Measurements from ENCODE around the gene CARD8.

CARD8 gene

DNA sequence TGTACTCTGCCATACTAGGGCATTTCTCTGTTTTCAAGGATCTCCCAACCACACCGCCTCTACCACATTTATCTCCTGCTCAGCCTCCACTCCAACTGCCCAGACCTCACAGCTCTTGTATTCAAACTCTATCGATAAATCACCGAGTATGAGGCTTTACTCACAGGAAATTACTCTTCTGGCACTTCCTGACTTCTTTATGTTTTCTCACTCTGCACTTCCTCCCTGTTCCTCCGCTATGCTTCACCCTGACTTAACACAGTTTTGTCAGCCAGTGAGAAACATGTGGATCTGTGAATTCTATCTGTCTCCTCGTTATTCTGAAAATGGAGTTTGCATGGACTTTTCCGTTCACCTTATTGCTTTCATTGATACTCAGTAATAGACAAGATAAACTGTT, 2.6 kb upstream of the CARD8 start:
- H3K4me3 ChIP-seq (ENCODE audit: control insufficient read depth, low read depth, low read length): no peak overlapping the region
- TF ChIP-seq, protein P1, sequence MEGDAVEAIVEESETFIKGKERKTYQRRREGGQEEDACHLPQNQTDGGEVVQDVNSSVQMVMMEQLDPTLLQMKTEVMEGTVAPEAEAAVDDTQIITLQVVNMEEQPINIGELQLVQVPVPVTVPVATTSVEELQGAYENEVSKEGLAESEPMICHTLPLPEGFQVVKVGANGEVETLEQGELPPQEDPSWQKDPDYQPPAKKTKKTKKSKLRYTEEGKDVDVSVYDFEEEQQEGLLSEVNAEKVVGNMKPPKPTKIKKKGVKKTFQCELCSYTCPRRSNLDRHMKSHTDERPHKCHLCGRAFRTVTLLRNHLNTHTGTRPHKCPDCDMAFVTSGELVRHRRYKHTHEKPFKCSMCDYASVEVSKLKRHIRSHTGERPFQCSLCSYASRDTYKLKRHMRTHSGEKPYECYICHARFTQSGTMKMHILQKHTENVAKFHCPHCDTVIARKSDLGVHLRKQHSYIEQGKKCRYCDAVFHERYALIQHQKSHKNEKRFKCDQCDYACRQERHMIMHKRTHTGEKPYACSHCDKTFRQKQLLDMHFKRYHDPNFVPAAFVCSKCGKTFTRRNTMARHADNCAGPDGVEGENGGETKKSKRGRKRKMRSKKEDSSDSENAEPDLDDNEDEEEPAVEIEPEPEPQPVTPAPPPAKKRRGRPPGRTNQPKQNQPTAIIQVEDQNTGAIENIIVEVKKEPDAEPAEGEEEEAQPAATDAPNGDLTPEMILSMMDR (conservative IDR thresholded peaks at IDR 0.05; ENCODE audit: control insufficient read depth, insufficient read depth, low read depth, low read length): no peak
- DNase-seq (ENCODE audit: low read depth): no peak

DNA sequence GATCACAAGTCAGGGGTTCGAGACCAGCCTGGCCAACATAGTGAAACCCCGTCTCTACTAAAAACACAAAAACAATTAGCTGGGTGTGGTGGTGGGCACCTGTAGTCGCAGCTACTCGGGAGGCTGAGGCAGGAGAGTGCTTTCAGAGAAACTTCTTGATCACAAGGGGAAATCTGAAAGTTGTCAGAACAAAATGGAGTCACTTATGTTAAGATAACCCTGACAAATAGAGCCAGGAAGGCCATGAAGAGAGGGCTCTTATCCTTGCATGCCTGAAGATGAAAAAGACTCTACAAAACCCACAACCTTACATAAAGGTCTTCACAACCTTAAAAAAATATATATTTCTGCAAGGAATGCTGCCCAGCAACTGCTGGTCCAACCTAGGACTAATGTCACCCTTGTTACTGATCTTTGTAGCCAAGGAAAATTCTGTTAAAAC, 1.2 kb downstream of the CARD8 start:
- DNase-seq (ENCODE audit: low read depth): no peak
- TF ChIP-seq, protein P1 (conservative IDR thresholded peaks at IDR 0.05; ENCODE audit: control insufficient read depth, insufficient read depth, low read depth, low read length): no peak
- H3K4me3 ChIP-seq (ENCODE audit: control insufficient read depth, low read depth, low read length): peak overlapping the region; percentile 81

DNA sequence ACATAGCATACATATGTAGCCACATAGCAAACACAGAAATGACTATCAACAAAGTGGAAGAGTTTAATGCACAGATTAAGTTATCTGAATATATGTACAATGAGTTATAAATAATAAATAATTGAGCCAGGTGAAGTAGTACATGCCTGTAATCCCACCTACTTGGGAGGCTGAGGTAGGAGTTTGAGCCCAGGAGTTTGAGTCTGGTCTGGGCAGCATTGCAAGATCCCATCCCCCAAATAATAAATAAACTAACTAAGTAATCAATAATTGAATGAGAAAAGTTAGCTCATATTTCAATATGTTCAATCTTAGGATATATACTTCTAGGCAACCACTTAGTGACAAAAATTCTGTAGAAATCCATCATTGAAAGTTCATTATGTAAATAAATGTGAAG, 1.7 kb downstream of the CARD8 start:
- DNase-seq (ENCODE audit: low read depth): no peak
- TF ChIP-seq, protein P1 (conservative IDR thresholded peaks at IDR 0.05; ENCODE audit: control insufficient read depth, insufficient read depth, low read depth, low read length): no peak
- no peak overlapping the region for H3K4me3 ChIP-seq (ENCODE audit: control insufficient read depth, low read depth, low read length)

DNA sequence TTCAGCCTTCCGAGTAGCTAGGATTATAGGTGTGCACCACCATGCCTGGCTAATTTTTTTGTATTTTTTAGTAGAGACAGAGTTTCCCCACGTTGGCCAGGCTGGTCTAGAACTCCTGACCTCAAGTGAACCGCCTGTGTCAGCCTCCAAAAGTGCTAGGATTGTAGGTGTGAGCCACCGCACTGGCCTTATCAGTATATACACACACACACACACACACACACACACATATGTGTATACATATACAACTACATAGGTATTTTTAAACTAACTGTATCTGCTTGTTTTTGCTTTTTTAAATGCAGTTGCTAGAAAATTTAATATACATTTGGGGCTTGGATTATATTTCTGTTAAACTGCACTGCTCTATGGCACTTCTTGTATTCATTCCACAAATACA, 3.1 kb downstream of the CARD8 start:
- no peak for DNase-seq (ENCODE audit: low read depth)
- no peak overlapping the region for H3K4me3 ChIP-seq (ENCODE audit: control insufficient read depth, low read depth, low read length)
- TF ChIP-seq, protein P1 (conservative IDR thresholded peaks at IDR 0.05; ENCODE audit: control insufficient read depth, insufficient read depth, low read depth, low read length): no peak

DNA sequence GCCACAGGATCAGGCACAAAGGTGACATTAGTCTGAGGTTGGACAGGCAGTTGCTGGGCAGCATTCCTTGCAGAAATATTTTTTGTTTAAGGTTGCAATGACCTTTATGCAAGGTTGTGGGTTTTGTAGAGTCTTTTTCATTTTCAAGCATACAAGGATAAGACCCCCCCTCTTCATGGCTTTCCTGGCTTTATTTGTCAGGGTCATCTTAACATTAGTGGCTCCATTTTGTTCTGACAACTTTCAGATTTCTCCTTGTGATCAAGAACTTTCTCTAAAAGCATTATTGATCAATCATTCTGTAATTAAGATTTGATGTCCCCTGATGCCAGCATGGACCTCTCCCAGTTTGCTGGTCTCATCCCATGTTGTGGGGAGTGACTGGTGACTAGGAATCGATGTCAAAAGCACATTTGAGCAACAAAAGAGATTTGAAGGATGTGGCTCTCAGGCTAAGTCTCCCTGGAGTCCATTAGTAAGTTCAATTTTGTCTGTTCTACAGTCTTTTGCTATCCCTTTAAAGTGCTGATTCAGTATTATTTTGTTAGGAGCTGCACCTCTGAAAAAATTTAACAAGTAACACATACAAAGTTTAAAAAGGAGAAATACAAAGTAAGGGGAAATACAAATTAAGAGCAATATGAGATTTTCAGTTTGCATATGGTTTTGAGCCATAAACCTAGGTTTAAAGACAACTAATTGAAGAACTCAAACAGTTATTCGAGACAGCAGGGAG, 5.3 kb downstream of the CARD8 start:
- no peak for DNase-seq (ENCODE audit: low read depth)
- H3K4me3 ChIP-seq (ENCODE audit: control insufficient read depth, low read depth, low read length): no peak overlapping the region
- TF ChIP-seq, protein P1 (conservative IDR thresholded peaks at IDR 0.05; ENCODE audit: control insufficient read depth, insufficient read depth, low read depth, low read length): no peak

DNA sequence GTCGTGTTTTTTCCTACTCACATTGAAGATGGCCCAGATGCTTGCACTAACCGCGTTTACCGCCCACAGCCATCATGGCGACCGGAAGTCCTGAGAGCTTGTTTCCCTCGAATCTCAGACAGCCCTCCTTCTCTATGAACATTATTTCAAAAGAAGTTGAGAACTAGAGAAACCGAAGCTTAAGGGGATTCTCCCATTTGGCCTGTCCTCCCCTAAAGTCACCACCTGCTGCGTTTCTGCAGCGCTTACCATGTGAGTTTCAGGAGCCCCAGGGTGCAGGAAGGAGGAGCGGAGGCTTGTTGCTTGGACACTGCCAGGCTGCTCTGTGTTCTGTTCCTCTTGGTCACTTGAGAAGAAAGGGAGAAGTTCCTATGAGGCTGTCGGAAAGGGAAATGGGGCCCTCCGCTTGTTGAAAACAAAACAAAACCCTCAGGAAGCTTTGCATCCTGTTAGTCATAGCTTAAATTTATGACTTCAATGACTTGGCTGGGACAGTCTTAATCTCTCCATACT, 6.2 kb downstream of the CARD8 start:
- no peak for DNase-seq (ENCODE audit: low read depth)
- TF ChIP-seq, protein P1 (conservative IDR thresholded peaks at IDR 0.05; ENCODE audit: control insufficient read depth, insufficient read depth, low read depth, low read length): no peak
- no peak overlapping the region for H3K4me3 ChIP-seq (ENCODE audit: control insufficient read depth, low read depth, low read length)
